ENCODE data around the gene GALNT17. TPM values are rescaled to one million over a fixed set of nuclear protein-coding genes. Genes with fewer than 3 reads are reported as not detected.

Gene GALNT17
- total RNA-seq, 1 donor from 2014 or later = not detected

GRCh38 chr7:71507680-71508602, 376.0 kb downstream of the GALNT17 start:
- intact Hi-C loops (cut with micrococcal nuclease) = no loop called here
- H3K9me3 Mint-ChIP-seq = peaks cover 12% of the 10 kb centered on the region
- no peak overlapping the region for H3K4me3 Mint-ChIP-seq
- H3K27ac Mint-ChIP-seq = no peak overlapping the region
- H3K27me3 Mint-ChIP-seq = no peaks in the 10 kb centered on the region
- no peaks in the 10 kb centered on the region for H3K4me1 Mint-ChIP-seq
- DNase-seq = no peak
- no peaks in the 10 kb centered on the region for H3K36me3 Mint-ChIP-seq (ENCODE audit: low read depth)

- Mint-ChIP-seq H3K27me3 (no peaks in the 10 kb centered on the region), H3K9me3 (peaks cover 13% of the 10 kb centered on the region), H3K4me1 (no peaks in the 10 kb centered on the region), H3K27ac (no peak overlapping the region), H3K4me3 (no peak overlapping the region), H3K36me3 (ENCODE audit: low read depth) (no peaks in the 10 kb centered on the region)
- no peak for DNase-seq
- intact Hi-C loops (cut with micrococcal nuclease) = no loop called here
These were observed 377.4 kb downstream of the GALNT17 start for GRCh38 chr7:71509381-71509780.

- no peaks in the 10 kb centered on the region for H3K27me3 Mint-ChIP-seq
- H3K36me3 Mint-ChIP-seq (ENCODE audit: low read depth) = no peaks in the 10 kb centered on the region
- intact Hi-C loops (cut with micrococcal nuclease) = no loop called here
- no peak overlapping the region for H3K4me3 Mint-ChIP-seq
- peaks cover 15% of the 10 kb centered on the region for H3K9me3 Mint-ChIP-seq
- DNase-seq = no peak
- H3K4me1 Mint-ChIP-seq = no peaks in the 10 kb centered on the region
- H3K27ac Mint-ChIP-seq = no peak overlapping the region
These were observed 379.4 kb downstream of the GALNT17 start for GRCh38 chr7:71511361-71511807.

- no peak for DNase-seq
- H3K36me3 Mint-ChIP-seq (ENCODE audit: low read depth) = no peaks in the 10 kb centered on the region
- H3K4me1 Mint-ChIP-seq = no peaks in the 10 kb centered on the region
- H3K9me3 Mint-ChIP-seq = peaks cover 30% of the 10 kb centered on the region
- no peak overlapping the region for H3K4me3 Mint-ChIP-seq
- no peak overlapping the region for H3K27ac Mint-ChIP-seq
- intact Hi-C loops (cut with micrococcal nuclease) = no loop called here
- no peaks in the 10 kb centered on the region for H3K27me3 Mint-ChIP-seq
These were observed 386.2 kb downstream of the GALNT17 start for GRCh38 chr7:71517940-71518699.

GRCh38 chr7:71518880-71519279, 386.9 kb downstream of the GALNT17 start:
- Mint-ChIP-seq H3K27ac (no peak overlapping the region), H3K4me3 (no peak overlapping the region), H3K36me3 (ENCODE audit: low read depth) (no peaks in the 10 kb centered on the region), H3K27me3 (no peaks in the 10 kb centered on the region), H3K9me3 (peaks cover 26% of the 10 kb centered on the region), H3K4me1 (no peaks in the 10 kb centered on the region)
- no peak for DNase-seq
- intact Hi-C loops (cut with micrococcal nuclease) = no loop called here

GRCh38 chr7:71521506-71521905, 389.6 kb downstream of the GALNT17 start:
- Mint-ChIP-seq H3K9me3 (peaks cover 18% of the 10 kb centered on the region), H3K27ac (no peak overlapping the region), H3K27me3 (no peaks in the 10 kb centered on the region)

GRCh38 chr7:71526106-71526505, 394.2 kb downstream of the GALNT17 start:
- no peaks in the 10 kb centered on the region for H3K27me3 Mint-ChIP-seq
- DNase-seq = no peak
- H3K9me3 Mint-ChIP-seq = peaks cover 24% of the 10 kb centered on the region
- H3K27ac Mint-ChIP-seq = no peak overlapping the region
- H3K36me3 Mint-ChIP-seq (ENCODE audit: low read depth) = no peaks in the 10 kb centered on the region
- intact Hi-C loops (cut with micrococcal nuclease) = no loop called here
- H3K4me1 Mint-ChIP-seq = no peaks in the 10 kb centered on the region
- H3K4me3 Mint-ChIP-seq = no peak overlapping the region

More at GRCh38 chr7:71521506-71521905, 389.6 kb downstream of the GALNT17 start:
- Mint-ChIP-seq H3K4me3 (no peak overlapping the region), H3K4me1 (no peaks in the 10 kb centered on the region), H3K36me3 (ENCODE audit: low read depth) (no peaks in the 10 kb centered on the region)
- DNase-seq = no peak
- intact Hi-C loops (cut with micrococcal nuclease) = no loop called here

- intact Hi-C loops (cut with micrococcal nuclease) = no loop called here
- Mint-ChIP-seq H3K9me3 (peaks cover 16% of the 10 kb centered on the region), H3K4me3 (no peak overlapping the region), H3K4me1 (no peaks in the 10 kb centered on the region), H3K27ac (no peak overlapping the region), H3K27me3 (no peaks in the 10 kb centered on the region), H3K36me3 (ENCODE audit: low read depth) (no peaks in the 10 kb centered on the region)
- no peak for DNase-seq
These were observed 395.3 kb downstream of the GALNT17 start for GRCh38 chr7:71527213-71527612.

GRCh38 chr7:71535616-71536015, 403.7 kb downstream of the GALNT17 start:
- intact Hi-C loops (cut with micrococcal nuclease) = no loop called here
- H3K9me3 Mint-ChIP-seq = peaks cover 19% of the 10 kb centered on the region
- no peaks in the 10 kb centered on the region for H3K27me3 Mint-ChIP-seq

GRCh38 chr7:71538210-71538609, 406.3 kb downstream of the GALNT17 start:
- DNase-seq = no peak
- peaks cover 23% of the 10 kb centered on the region for H3K9me3 Mint-ChIP-seq
- H3K4me1 Mint-ChIP-seq = no peaks in the 10 kb centered on the region
- H3K4me3 Mint-ChIP-seq = no peak overlapping the region
- no peaks in the 10 kb centered on the region for H3K36me3 Mint-ChIP-seq (ENCODE audit: low read depth)
- H3K27me3 Mint-ChIP-seq = no peaks in the 10 kb centered on the region
- intact Hi-C loops (cut with micrococcal nuclease) = no loop called here
- H3K27ac Mint-ChIP-seq = no peak overlapping the region

More at GRCh38 chr7:71535616-71536015, 403.7 kb downstream of the GALNT17 start:
- no peak overlapping the region for H3K27ac Mint-ChIP-seq
- DNase-seq = no peak
- H3K4me3 Mint-ChIP-seq = no peak overlapping the region
- H3K4me1 Mint-ChIP-seq = no peaks in the 10 kb centered on the region
- H3K36me3 Mint-ChIP-seq (ENCODE audit: low read depth) = no peaks in the 10 kb centered on the region

GRCh38 chr7:71539615-71540014, 407.7 kb downstream of the GALNT17 start:
- Mint-ChIP-seq H3K4me3 (no peak overlapping the region), H3K36me3 (ENCODE audit: low read depth) (no peaks in the 10 kb centered on the region), H3K27me3 (no peaks in the 10 kb centered on the region), H3K27ac (no peak overlapping the region), H3K4me1 (no peaks in the 10 kb centered on the region), H3K9me3 (peaks cover 14% of the 10 kb centered on the region)
- no peak for DNase-seq
- intact Hi-C loops (cut with micrococcal nuclease) = no loop called here

GRCh38 chr7:71541707-71542353, 409.9 kb downstream of the GALNT17 start:
- Mint-ChIP-seq H3K27me3 (no peaks in the 10 kb centered on the region), H3K27ac (no peak overlapping the region), H3K4me3 (no peak overlapping the region), H3K4me1 (no peaks in the 10 kb centered on the region), H3K36me3 (ENCODE audit: low read depth) (no peaks in the 10 kb centered on the region), H3K9me3 (peaks cover 14% of the 10 kb centered on the region)
- intact Hi-C loops (cut with micrococcal nuclease) = no loop called here
- no peak for DNase-seq

- intact Hi-C loops (cut with micrococcal nuclease) = no loop called here
- H3K4me1 Mint-ChIP-seq = no peaks in the 10 kb centered on the region
- H3K27ac Mint-ChIP-seq = no peak overlapping the region
- peaks cover 6% of the 10 kb centered on the region for H3K9me3 Mint-ChIP-seq
- DNase-seq = no peak
- H3K4me3 Mint-ChIP-seq = no peak overlapping the region
- H3K27me3 Mint-ChIP-seq = no peaks in the 10 kb centered on the region
- H3K36me3 Mint-ChIP-seq (ENCODE audit: low read depth) = no peaks in the 10 kb centered on the region
These were observed 411.5 kb downstream of the GALNT17 start for GRCh38 chr7:71543396-71543795.

- H3K4me1 Mint-ChIP-seq = no peaks in the 10 kb centered on the region
- H3K27me3 Mint-ChIP-seq = no peaks in the 10 kb centered on the region
- peaks cover 13% of the 10 kb centered on the region for H3K9me3 Mint-ChIP-seq
- H3K36me3 Mint-ChIP-seq (ENCODE audit: low read depth) = no peaks in the 10 kb centered on the region
- intact Hi-C loops (cut with micrococcal nuclease) = no loop called here
- H3K27ac Mint-ChIP-seq = no peak overlapping the region
- H3K4me3 Mint-ChIP-seq = no peak overlapping the region
- no peak for DNase-seq
These were observed 412.9 kb downstream of the GALNT17 start for GRCh38 chr7:71544816-71545215.

Measured in activated CD4-positive, alpha-beta T cell treated with anti-CD3 and anti-CD28 coated beads, Interleukin-2, amount 10 ng/mL, durations not matched to agents 24 days and 14 days (primary cell).